Epithelial cell of esophagus (primary cell): ENCODE results near the gene BNC2.

ENCODE experiments used
- DNase-seq: peaks from one replicate; pipeline ENCODE4 v3.0.0; 2010; ENCODE audit warnings: low read depth
- H3K4me3 ChIP-seq: 2 replicates; pipeline ENCODE4 v1.5.1; 2011; ENCODE audit warnings: mild to moderate bottlenecking, low read length, control low read depth
- CTCF ChIP-seq: IDR thresholded peaks from 2 replicates; pipeline ENCODE4 v1.5.1; 2011; ENCODE audit warnings: low read depth, mild to moderate bottlenecking, low read length, control low read depth, inconsistent platforms; ENCODE audit not compliant: insufficient read depth; ENCODE audit errors: missing control alignments

The BNC2 gene

GRCh38 chr9:16727452-16728136, 142.9 kb downstream of the BNC2 start:
- H3K4me3 ChIP-seq = peak overlapping the region; percentile 45
- DNase-seq = no peak

GRCh38 chr9:16726718-16727451, 143.6 kb downstream of the BNC2 start:
- DNase-seq = peak; percentile 76
- H3K4me3 ChIP-seq = peak overlapping the region; percentile 45
- TF ChIP-seq CTCF = no peak

More at GRCh38 chr9:16727452-16728136, 142.9 kb downstream of the BNC2 start:
- no peak for TF ChIP-seq CTCF

GRCh38 chr9:16726029-16726428, 144.4 kb downstream of the BNC2 start:
- no peak for TF ChIP-seq CTCF
- H3K4me3 ChIP-seq = no peak overlapping the region
- DNase-seq = peak; percentile 15

- no peak for TF ChIP-seq CTCF
- no peak overlapping the region for H3K4me3 ChIP-seq
- DNase-seq = no peak
These were observed 145.4 kb downstream of the BNC2 start for GRCh38 chr9:16725066-16725465.

GRCh38 chr9:16721972-16722371, 148.5 kb downstream of the BNC2 start:
- DNase-seq = no peak
- H3K4me3 ChIP-seq = no peak overlapping the region
- no peak for TF ChIP-seq CTCF

GRCh38 chr9:16720386-16720785, 150.1 kb downstream of the BNC2 start:
- DNase-seq = no peak
- H3K4me3 ChIP-seq = no peak overlapping the region
- no peak for TF ChIP-seq CTCF
